Activated CD4-positive, alpha-beta T cell treated with anti-CD3 and anti-CD28 coated beads, Interleukin-2, Interleukin-6, amounts not matched to agents 100 ng/mL and 50 ng/mL, durations not matched to agents 16 hours and 8 hours (primary cell): Measurements from ENCODE around the gene RAPGEF3.

ENCODE experiments used
- DNase-seq: peaks from one replicate; pipeline ENCODE4 v3.0.0-alpha.2; 2020

RAPGEF3 gene

GRCh38 chr12:47717443-47718193 lies 41.1 kb downstream of the RAPGEF3 start:
- peak; percentile 55 for DNase-seq

DNA sequence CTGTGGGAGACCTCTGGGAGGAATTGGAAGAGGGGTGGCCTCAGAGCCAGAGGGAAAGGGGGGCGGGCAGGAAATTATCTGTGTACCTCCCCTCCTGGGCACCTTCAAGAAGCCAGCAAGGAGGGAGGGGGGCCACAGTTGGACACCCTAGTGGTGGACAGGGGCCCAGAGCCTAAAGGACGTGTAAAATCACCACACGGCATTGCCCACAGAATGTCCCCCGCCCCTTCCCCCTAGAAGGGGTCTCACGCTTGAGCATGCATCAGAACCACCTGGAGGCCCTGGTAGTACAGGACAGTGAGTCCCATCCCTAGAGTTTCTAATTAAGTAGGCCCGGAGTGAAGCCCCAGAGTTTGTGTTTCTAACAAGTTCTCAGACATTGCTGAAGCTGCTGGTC lies 41.6 kb downstream of the RAPGEF3 start:
- no peak for DNase-seq

DNA sequence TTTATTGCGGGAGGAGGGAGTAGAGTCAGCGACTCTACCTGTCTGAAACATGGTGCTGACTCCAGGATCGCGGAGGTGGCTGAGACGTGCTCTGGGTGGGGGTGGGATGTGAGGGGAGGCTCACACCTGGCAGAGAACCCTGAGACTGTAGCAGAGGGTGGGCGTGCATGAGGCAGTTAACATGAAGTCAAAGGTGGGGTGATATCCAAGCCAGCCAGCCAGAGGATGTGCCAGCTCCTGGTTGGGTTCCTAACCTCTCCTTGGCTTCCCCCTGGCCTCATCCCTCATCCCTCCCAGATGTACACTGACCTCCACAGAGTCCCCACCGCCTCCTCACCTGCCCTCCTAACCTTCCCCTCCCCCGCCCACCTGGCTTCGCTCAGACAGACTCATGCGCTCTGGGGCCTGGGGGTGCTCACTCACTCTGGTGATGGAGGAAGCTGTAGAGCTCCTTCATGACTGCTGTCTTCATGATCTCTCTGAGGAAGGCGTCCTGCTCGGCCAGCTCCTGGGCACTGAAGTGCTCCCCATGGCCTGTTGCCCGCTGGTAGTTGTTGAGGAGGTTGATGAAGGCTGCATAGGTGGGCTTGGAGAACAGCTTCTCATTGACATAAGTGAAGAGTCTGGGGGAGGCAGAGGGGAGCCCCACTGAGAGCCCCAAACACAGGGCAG lies 42.7 kb downstream of the RAPGEF3 start:
- no peak for DNase-seq

DNA sequence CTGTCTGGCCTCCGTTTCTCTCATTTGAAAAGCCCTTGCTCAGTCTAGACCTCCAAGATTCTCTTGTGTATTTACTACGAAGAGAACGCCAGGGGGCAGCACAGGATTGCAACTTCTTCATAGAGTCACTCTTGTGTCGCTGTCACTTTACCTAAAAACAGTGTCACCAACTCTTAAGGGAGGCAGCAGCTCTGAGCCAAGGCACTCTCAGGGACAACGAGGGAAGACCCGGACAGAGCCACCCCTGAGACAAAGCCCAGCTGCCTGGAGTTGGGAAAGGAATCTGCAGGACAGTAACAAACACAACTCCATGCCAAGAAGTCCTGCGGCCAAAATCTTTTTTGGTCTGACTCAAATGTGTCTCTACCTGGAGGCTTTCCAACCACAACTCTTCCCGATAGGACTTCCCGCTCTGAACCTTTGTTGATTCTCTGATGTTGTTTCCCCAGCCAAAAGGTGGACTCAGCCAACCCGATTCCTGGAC lies 43.2 kb downstream of the RAPGEF3 start:
- peak; percentile 83 for DNase-seq

- no peak for DNase-seq
Measured at GRCh38 chr12:47714826-47715386, 43.8 kb downstream of the RAPGEF3 start.

- DNase-seq: no peak
Measured at GRCh38 chr12:47712171-47712570, 46.5 kb downstream of the RAPGEF3 start.

GRCh38 chr12:47711448-47711847 lies 47.2 kb downstream of the RAPGEF3 start:
- no peak for DNase-seq

GRCh38 chr12:47710278-47710677 lies 48.4 kb downstream of the RAPGEF3 start:
- no peak for DNase-seq

- no peak for DNase-seq
Measured at GRCh38 chr12:47709671-47710070, 49.0 kb downstream of the RAPGEF3 start.

- no peak for DNase-seq
Measured at GRCh38 chr12:47709237-47709636, 49.4 kb downstream of the RAPGEF3 start.

- peak; percentile 22 for DNase-seq
Measured at GRCh38 chr12:47707905-47708543, 50.7 kb downstream of the RAPGEF3 start.

GRCh38 chr12:47707355-47707754 lies 51.3 kb downstream of the RAPGEF3 start:
- no peak for DNase-seq

DNA sequence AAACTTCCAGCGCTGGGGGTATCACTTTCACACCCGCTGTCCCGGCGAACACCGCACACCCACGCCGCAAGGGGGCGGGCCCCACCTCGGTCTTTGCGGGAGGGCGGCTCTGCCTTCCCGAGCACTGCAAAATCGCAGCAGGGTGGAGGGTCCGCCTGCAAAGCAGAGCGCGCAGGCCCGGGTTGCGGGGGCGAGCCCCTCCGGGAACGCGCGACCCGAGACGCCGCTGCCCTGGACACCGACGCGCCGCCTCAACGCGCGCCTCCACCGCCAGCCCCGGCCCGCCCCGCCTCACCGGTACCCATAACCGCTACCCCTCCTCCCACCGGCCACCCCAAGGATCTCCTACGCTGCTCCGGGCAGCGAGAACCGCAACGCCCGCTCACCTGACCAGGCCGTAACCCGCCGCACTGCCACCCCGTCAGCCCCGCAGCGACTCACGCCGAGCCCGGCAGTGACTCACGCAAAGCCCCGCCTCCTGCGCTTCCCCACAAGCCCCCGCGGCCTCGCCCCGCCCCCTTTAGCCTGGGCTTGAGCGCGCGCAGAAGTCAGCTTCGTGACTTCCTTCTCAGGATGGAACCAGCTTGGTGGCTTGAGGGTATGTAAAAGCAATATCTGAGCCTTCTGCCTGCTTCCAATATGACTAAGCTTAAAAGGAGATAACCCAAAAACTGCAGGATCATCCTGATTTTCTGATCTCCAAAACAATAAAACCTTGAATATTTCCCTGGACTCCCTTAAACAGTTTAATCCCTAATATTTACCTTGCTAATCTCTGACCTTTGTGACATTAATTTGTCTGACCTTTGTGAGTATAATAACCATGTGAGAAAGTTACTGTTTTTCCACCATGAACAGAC lies 52.9 kb downstream of the RAPGEF3 start, which contains the start of gene RPAP3:
TSS of gene RPAP3 (minus strand) at position 465 of the 860 bp plus-strand sequence. CDS start 3,190 bp downstream, outside the sequence.
- peak; percentile 98 for DNase-seq

DNA sequence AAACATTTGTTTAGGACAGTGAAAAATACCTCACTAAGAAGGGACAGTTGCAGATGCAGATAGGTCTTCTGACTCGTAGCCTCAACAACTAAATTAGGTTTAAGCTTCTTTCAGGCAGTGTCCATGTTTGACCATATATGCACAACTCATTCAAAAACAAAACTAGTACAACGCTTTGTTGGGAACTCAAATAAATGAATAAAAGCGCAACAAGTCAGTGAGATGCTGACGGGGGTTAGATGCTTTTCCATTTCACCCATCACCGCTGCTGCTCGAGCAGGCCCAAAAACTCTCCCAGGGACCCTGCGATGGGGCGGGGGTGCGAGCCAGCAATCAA lies 53.5 kb downstream of the RAPGEF3 start:
- no peak for DNase-seq

GRCh38 chr12:47704719-47705118 lies 54.0 kb downstream of the RAPGEF3 start:
- no peak for DNase-seq

DNA sequence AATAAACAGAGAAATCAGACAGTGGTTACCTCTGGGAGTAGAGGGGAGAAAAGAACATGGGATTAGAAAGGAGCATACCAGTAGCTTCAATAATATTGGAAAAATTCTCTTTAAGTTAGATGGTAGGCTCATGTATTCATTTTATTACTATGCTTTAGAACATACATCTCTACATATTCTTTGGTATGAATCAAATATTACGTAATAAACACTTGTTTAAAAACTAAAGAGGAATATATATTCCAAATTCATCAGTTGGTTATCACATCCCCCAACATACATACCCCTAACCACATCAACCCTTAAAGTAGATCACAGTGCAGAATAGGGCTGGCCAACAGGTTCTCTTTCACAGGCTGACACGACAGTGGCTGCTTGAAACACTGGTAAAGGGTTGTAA lies 58.4 kb downstream of the RAPGEF3 start:
- DNase-seq: no peak

DNA sequence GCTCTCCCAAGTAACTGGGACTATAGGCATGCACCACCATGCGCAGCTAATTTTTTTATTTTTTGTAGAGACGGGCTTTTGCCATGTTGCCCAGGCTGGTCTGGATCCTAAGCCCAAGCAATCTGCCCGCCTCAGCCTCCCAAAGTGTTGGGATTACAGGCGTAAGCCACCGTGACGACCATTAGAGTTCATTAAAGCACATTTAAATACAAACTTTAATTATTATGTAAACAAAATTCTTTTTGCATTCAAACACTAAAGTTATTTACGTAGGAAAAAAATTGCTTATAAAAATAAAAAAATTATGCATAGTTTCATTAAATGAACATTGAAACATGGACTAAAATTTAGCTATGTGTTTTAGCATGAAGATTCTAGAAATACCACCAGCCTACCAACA lies 60.0 kb downstream of the RAPGEF3 start:
- no peak for DNase-seq

DNA sequence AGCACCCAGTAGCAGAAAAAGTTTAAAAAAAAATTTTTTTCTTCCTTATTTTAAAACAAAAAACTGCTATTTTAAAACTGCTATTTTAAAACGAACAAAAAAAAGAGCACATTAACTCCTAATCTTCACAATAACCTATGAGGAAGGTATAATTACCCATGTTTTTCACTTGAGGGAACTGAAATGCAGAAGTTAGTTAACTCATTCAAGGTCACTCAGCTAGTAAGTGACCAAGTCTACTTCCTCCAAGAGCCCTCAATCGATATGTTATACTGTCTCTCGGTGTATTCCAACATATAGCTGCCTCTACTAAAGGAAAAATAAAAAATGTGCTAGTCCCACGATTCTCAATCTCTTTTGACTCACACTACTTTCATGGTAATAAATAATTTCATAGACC lies 60.6 kb downstream of the RAPGEF3 start:
- no peak for DNase-seq

- DNase-seq: no peak
Measured at GRCh38 chr12:47689215-47689614, 69.5 kb downstream of the RAPGEF3 start.

- DNase-seq: no peak
Measured at GRCh38 chr12:47687636-47688035, 71.0 kb downstream of the RAPGEF3 start.

DNA sequence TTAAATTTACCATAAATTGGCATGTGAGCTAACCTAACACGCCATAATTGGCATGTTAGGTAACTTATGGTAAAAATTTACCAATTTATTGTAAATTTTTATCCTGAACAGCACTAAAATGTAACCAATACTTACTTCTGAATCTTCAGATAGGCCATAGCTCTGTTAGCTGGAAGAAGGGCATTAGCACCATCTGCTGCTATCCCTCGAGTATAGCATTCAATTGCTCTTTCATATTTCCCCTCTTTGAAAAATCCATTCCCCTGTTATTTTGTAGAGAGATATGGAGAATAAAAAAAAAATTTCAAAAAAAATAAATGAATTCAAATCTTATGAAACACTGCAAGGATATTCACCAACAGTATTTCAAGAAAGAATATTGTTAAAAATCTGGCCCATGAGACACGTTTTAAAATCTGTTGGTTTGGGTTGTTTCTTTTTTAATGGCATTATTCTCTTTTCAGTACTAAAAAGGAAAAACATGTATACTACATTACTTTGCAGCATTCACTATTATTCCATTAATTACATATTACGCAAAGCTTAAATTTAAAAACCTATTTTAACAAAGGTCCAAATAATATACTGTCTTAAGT lies 71.9 kb downstream of the RAPGEF3 start:
- peak; percentile 21 for DNase-seq
